AG04450 (cell line): ENCODE measurements around the gene RTN3. TPM values are rescaled to one million over a fixed set of nuclear protein-coding genes. Genes with fewer than 3 reads are reported as not detected.

Experiments
- CTCF ChIA-PET: fragments of 300-600, 350-600 bp; formaldehyde crosslinking; extraction: SDS; loops from one replicate; lab custom pipeline; 2022; ENCODE audit warnings: antibody characterized with exemption, inconsistent platforms; lab: Charles Lee
- POLR2A ChIA-PET: fragments of 350-600 bp; formaldehyde crosslinking; extraction: SDS; loops from one replicate; lab custom pipeline; 2021; ENCODE audit warnings: antibody characterized with exemption, inconsistent platforms; lab: Yijun Ruan, JAX
- DNase-seq: peaks from one replicate; pipeline ENCODE4 v3.0.0-alpha.2; 2011; ENCODE audit warnings: low read depth, low spot score
- H3K27ac ChIP-seq: one replicate; pipeline ENCODE4 v1.5.1; 2012; ENCODE audit warnings: low read depth, low read length, control low read depth
- H3K27me3 ChIP-seq: one replicate; pipeline ENCODE4 v1.6.0; 2012; ENCODE audit warnings: low read length; ENCODE audit not compliant: control insufficient read depth, insufficient read depth
- H3K4me3 ChIP-seq: 2 replicates; pipeline ENCODE4 v1.5.1; 2011; ENCODE audit warnings: mild to moderate bottlenecking, low read depth, low read length, control low read depth
- H3K9me3 ChIP-seq: 2 replicates; pipeline ENCODE4 v1.5.1; 2012; ENCODE audit warnings: low read length; ENCODE audit not compliant: control insufficient read depth, insufficient read depth
- CTCF ChIP-seq: IDR thresholded peaks from 2 replicates; pipeline ENCODE4 v1.5.1; 2011; ENCODE audit warnings: low read depth, low read length, control low read depth, inconsistent platforms
- polyA plus RNA-seq: library from polyadenylated mRNA; depleted of rRNA; stranded (reverse); fragments of >200 nt; gene quantifications from 2 replicates; pipeline ENCODE4 v1.2.3, GENCODE V29; 2011

The RTN3 gene
- polyA plus RNA-seq, 1 experiment, result 213 TPM

- POLR2A ChIA-PET, result interaction anchor here (0.7 to 3.3 kb wide), 3 partner anchors 14 to 37 kb away, joined by 3 to 10 read pairs (median 8); partner anchors contain the start of gene RTN3
- Histone ChIP-seq H3K27ac (peak overlapping the region; percentile 92), H3K9me3 (no peaks in the 10 kb centered on the region; the same call in 1 of the 2 replicates), H3K27me3 (no peaks in the 10 kb centered on the region), H3K4me3 (peak overlapping the region; percentile 32)
- CTCF ChIA-PET, result interaction anchor here (0.6 to 1.8 kb wide), 5 partner anchors 28 to 687 kb away, joined by 3 to 13 read pairs (median 4); no protein-coding TSS in a partner anchor
- no peak for TF ChIP-seq CTCF
- DNase-seq, result peak; percentile 81
Observed at GRCh38 chr11:63667995-63668795, 13.1 kb upstream of the RTN3 start.

GRCh38 chr11:63670096-63670432 is 11.2 kb upstream of the RTN3 start:
- Histone ChIP-seq H3K27me3 (no peaks in the 10 kb centered on the region), H3K4me3 (peak overlapping the region; percentile 82), H3K9me3 (no peaks in the 10 kb centered on the region; the same call in 1 of the 2 replicates), H3K27ac (peak overlapping the region; percentile 43)
- no peak for DNase-seq
- ChIA-PET CTCF (interaction anchor here (0.6 to 2.3 kb wide), 8 partner anchors 12 to 102 kb away, joined by 3 to 10 read pairs (median 3); partner anchors contain the start of gene RTN3), POLR2A (interaction anchor here (0.7 to 2.6 kb wide), 2 partner anchors 12 to 94 kb away, joined by 3 to 38 read pairs; partner anchors contain the start of gene RTN3)
- no peak for TF ChIP-seq CTCF

- no peak for DNase-seq
- CTCF ChIA-PET, result interaction anchor here (0.5 to 2.3 kb wide), 6 partner anchors 11 to 140 kb away, joined by 3 to 10 read pairs (median 3); partner anchors contain the start of gene RTN3
- Histone ChIP-seq H3K9me3 (no peaks in the 10 kb centered on the region; the same call in 1 of the 2 replicates), H3K4me3 (peak overlapping the region; percentile 82), H3K27me3 (no peaks in the 10 kb centered on the region), H3K27ac (peak overlapping the region; percentile 77)
- TF ChIP-seq CTCF, result peak; percentile 43
- POLR2A ChIA-PET, result interaction anchor here (0.7 to 2.6 kb wide), 2 partner anchors 11 to 94 kb away, joined by 3 to 38 read pairs; partner anchors contain the start of gene RTN3
Observed at GRCh38 chr11:63670433-63671321, 10.6 kb upstream of the RTN3 start.

GRCh38 chr11:63671322-63672155 is 9.8 kb upstream of the RTN3 start, which contains the start of gene ATL3:
TSS of gene ATL3 (minus strand) at chr11:63671376. CDS start at chr11:63671335, 41 bp downstream.
- CTCF ChIA-PET, result interaction anchor here (0.5 to 2.3 kb wide), 7 partner anchors 10 to 139 kb away, joined by 3 to 10 read pairs (median 3); partner anchors contain the start of gene RTN3
- Histone ChIP-seq H3K27ac (peak within 1 kb of the TSS; percentile 77), H3K9me3 (no peaks in the 10 kb centered on the region; the same call in 1 of the 2 replicates), H3K27me3 (no peaks in the 10 kb centered on the region), H3K4me3 (peak within 1 kb of the TSS; percentile 82)
- peak; percentile 88 for DNase-seq
- POLR2A ChIA-PET, result interaction anchor here (0.6 to 2.6 kb wide), 2 partner anchors 11 to 30 kb away, joined by 3 to 38 read pairs; partner anchors contain the start of gene RTN3
- peak; percentile 22; the same call in 1 of the 2 replicates for TF ChIP-seq CTCF
